Body of pancreas (tissue), 4 donors: ENCODE measurements around the gene GRIK3. TPM values are rescaled to one million over a fixed set of nuclear protein-coding genes. Genes with fewer than 3 reads are reported as not detected.

Experiments
- ATAC-seq: fragments of 150-250 bp; one replicate; pipeline ENCODE4 v1.9.1; 2016
- DNase-seq, 4 donors: peaks; one replicate each; pipeline ENCODE4 v3.0.0-alpha.2; 2019
- H3K27ac ChIP-seq, 4 donors: fragments of 200-600 bp; sonication (generic); 1 replicate in 3 of 4; 2 replicates in 1 of 4; pipeline versions ENCODE4 v1.5.1 to v1.6.1; 2016 to 2019; ENCODE audit warnings: mild to moderate bottlenecking in 1 of 4, mixed read lengths in 1 of 4, moderate library complexity in 1 of 4
- H3K27me3 ChIP-seq, 2 donors: fragments of 200-600 bp; sonication (generic); one replicate each; pipeline ENCODE4 v1.6.0; 2016; ENCODE audit warnings: mild to moderate bottlenecking in 1 of 2
- H3K36me3 ChIP-seq, 2 donors: fragments of 200-600 bp; sonication (generic); replicated peaks in 1 of 2; 2 replicates each; pipeline ENCODE4 v1.5.1; 2016; ENCODE audit warnings: low read depth in 2 of 2; ENCODE audit not compliant: insufficient read depth in 1 of 2
- H3K4me1 ChIP-seq: fragments of 200-600 bp; sonication (generic); one replicate; pipeline ENCODE4 v1.6.0; 2016
- H3K4me3 ChIP-seq, 2 donors: fragments of 200-600 bp; sonication (generic); 1 replicate in 1 of 2; 2 replicates in 1 of 2; pipeline ENCODE4 v1.5.1; 2016 to 2019
- H3K9me3 ChIP-seq, 3 donors: fragments of 200-600 bp; sonication (generic); 1 replicate in 2 of 3; 2 replicates in 1 of 3; pipeline ENCODE4 v1.5.1; 2016
- CTCF ChIP-seq, 7 experiments: fragments of 450-650 bp in 4 of 7; fragments of 200-600 bp in 3 of 7; sonication (generic) in 3 of 7; IDR thresholded peaks; one replicate each; pipeline ENCODE4 v1.5.1; 2016 to 2019; ENCODE audit warnings: antibody characterized with exemption in 7 of 7
- POLR2A ChIP-seq, 3 donors: fragments of 450-650 bp; IDR thresholded peaks; one replicate each; pipeline ENCODE4 v1.6.1; 2016; ENCODE audit warnings: antibody characterized with exemption in 3 of 3, mild to moderate bottlenecking in 2 of 3
- WGBS, 2 donors: methylation state at CpG; one replicate each; pipeline ENCODE4 v1.1.5; 2017; 5-methylcytosine and 5-hydroxymethylcytosine counted together
- intact Hi-C: fragments of 100-400 bp; cut with DNase I; formaldehyde crosslinking; loops from one replicate; pipeline ENCODE4 v1.15.1; 2023
- total RNA-seq, 2 donors: library from RNA; depleted of rRNA; stranded (reverse); fragments of >200 nt; gene quantifications; one replicate each; pipeline ENCODE4 v1.1.0, GENCODE V29; 2016

GRIK3 gene
- total RNA-seq, 2 donors from 2014 or later = under 0.01 to 0.99 TPM

GRCh38 chr1:36776256-36776655 lies 258.1 kb downstream of the GRIK3 start:
- WGBS, 2 donors = 13 to 18% methylated on average over 3 of the region's 3 CpGs
- Histone ChIP-seq H3K36me3 (no peaks in the 10 kb centered on the region), H3K4me1 (no peaks in the 10 kb centered on the region), H3K9me3 (no peaks in the 10 kb centered on the region), H3K4me3 (no peak overlapping the region), H3K27me3 (no peaks in the 10 kb centered on the region), H3K27ac (no peak overlapping the region)
- TF ChIP-seq CTCF (IDR thresholded peaks at IDR 0.05) (no peak), POLR2A (IDR thresholded peaks at IDR 0.05) (no peak)
- ATAC-seq = no peak
- no peak for DNase-seq
- intact Hi-C loops = no loop called here

DNA sequence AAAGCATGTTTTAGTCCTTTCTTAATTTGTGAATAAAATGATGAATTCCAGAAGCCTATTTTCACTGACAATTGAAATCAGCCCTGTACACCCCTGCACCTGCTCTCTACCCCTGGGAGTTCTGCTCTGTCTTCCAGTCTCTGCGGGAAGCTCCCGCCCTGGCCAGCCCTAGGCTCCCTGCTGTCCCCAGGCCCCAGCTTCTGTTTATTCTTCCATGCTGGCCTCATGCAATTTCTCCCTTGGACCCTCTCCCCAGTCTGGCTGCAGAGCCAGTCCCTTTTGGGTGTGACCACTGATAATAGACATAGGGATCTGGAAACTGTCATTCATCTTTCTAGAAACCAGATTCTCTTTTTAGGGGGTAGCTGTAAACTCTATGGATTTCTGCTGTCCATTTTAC lies 258.6 kb downstream of the GRIK3 start:
- DNase-seq (no peak), ATAC-seq (no peak)
- H3K36me3 ChIP-seq = no peaks in the 10 kb centered on the region
- no peaks in the 10 kb centered on the region for H3K9me3 ChIP-seq
- WGBS, 2 donors = 34 to 42% methylated on average over 2 of the region's 2 CpGs
- no peak overlapping the region for H3K27ac ChIP-seq
- H3K4me1 ChIP-seq = no peaks in the 10 kb centered on the region
- no peak for TF ChIP-seq POLR2A (IDR thresholded peaks at IDR 0.05)
- TF ChIP-seq CTCF (IDR thresholded peaks at IDR 0.05) = no peak
- intact Hi-C loops = no loop called here
- H3K27me3 ChIP-seq = no peaks in the 10 kb centered on the region
- H3K4me3 ChIP-seq = no peak overlapping the region

DNA sequence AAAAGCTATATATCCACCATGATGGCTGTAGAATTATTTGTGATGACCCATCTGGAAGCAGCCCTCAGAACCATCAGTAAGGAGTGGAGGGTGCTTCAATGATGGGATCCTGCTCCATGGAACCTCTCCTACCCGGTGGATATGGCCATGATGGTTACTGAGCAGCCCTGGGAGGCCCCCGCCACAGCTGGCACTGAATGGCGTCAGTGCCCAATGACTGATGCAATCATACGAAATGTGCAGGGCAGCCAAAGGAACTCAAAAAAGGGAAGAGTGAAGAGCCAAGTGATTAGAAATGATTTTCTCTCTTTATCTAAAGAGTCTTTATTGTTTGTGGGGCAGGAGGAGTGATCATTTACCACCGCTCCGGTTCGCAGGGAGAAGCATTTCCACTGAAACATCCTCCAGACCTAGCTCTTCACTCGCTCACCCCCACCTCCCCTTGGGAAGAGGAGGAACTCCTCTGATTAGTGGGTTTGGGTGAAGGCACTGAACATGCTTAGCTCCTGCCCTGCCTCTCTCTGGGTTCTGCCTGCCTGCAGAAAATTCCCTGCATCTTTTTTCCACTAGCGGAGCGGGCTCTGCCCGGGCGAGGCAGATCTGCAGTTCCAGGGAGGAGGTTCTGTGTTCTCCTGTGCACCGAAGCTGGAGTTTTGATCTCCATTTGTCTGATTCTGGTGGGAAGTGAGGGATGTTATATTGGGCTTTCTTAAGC lies 260.3 kb downstream of the GRIK3 start:
- ATAC-seq (no peak), DNase-seq (no peak)
- H3K4me3 ChIP-seq = no peak overlapping the region
- H3K36me3 ChIP-seq = no peaks in the 10 kb centered on the region
- 66 to 74% methylated on average over 13 of the region's 13 CpGs for WGBS, 2 donors
- H3K27me3 ChIP-seq = peaks cover 0 to 3% of the 10 kb centered on the region in 2 donors
- H3K9me3 ChIP-seq = no peaks in the 10 kb centered on the region
- intact Hi-C loops = no loop called here
- no peak overlapping the region for H3K27ac ChIP-seq
- TF ChIP-seq CTCF (IDR thresholded peaks at IDR 0.05) = no peak
- no peak for TF ChIP-seq POLR2A (IDR thresholded peaks at IDR 0.05)
- no peaks in the 10 kb centered on the region for H3K4me1 ChIP-seq

- WGBS, 2 donors = 61 to 62% methylated on average over 8 of the region's 8 CpGs
- Histone ChIP-seq H3K9me3 (no peaks in the 10 kb centered on the region), H3K27me3 (peaks cover 0 to 8% of the 10 kb centered on the region in 2 donors), H3K36me3 (no peaks in the 10 kb centered on the region), H3K4me3 (no peak overlapping the region), H3K4me1 (no peaks in the 10 kb centered on the region), H3K27ac (no peak overlapping the region)
- intact Hi-C loops = no loop called here
- ATAC-seq (no peak), DNase-seq (no peak)
- no peak for TF ChIP-seq CTCF (IDR thresholded peaks at IDR 0.05)
- no peak for TF ChIP-seq POLR2A (IDR thresholded peaks at IDR 0.05)
Measured at GRCh38 chr1:36772647-36773495, 261.4 kb downstream of the GRIK3 start.
